Endothelial cell of umbilical vein (primary cell): Measurements from ENCODE around the gene TRAF3. TPM values are rescaled to one million over a fixed set of nuclear protein-coding genes. Genes with fewer than 3 reads are reported as not detected.

Experiments
- BruUV-seq: library from RNA; stranded (reverse); fragments of 400-500 nt; replicated peaks from 2 replicates; lab custom pipeline; 2021; lab: Mats Ljungman, UMichigan
- CTCF ChIA-PET: fragments of 300-600, 350-600 bp; sonication (Branson Sonifier 250); formaldehyde crosslinking; loops from one replicate; lab custom pipeline; 2021; ENCODE audit warnings: antibody characterized with exemption, inconsistent platforms; lab: Charles Lee
- POLR2A ChIA-PET: fragments of 300-600, 350-600 bp; sonication (Branson Sonifier 250); formaldehyde crosslinking; loops from one replicate; lab custom pipeline; 2021; ENCODE audit warnings: antibody characterized with exemption, inconsistent platforms; lab: Charles Lee
- DNase-seq: peaks from one replicate; pipeline ENCODE4 v3.0.0-alpha.2; 2011; ENCODE audit warnings: low read depth, low spot score
- FAIRE-seq: peaks from 2 replicates; lab custom pipeline; 2011; peaks lifted over from hg19 to GRCh38; lab: Jason Lieb, UNC
- H2AFZ ChIP-seq: 2 replicates; pipeline ENCODE4 v1.6.0; 2012; ENCODE audit warnings: low read depth, low read length, control low read depth, inconsistent platforms
- H3K27ac ChIP-seq: 2 replicates; pipeline ENCODE4 v1.5.1; 2011; ENCODE audit warnings: low read depth, mild to moderate bottlenecking, control low read depth, low read length, moderate library complexity; ENCODE audit not compliant: insufficient read depth
- H3K27me3 ChIP-seq, 2 experiments: 2 replicates each; pipeline versions ENCODE4 v1.6.0 to v1.6.1; 2011; ENCODE audit warnings: low read length in 2 of 2, mixed read lengths in 1 of 2; ENCODE audit not compliant: control insufficient read depth in 2 of 2, insufficient read depth in 2 of 2
- H3K36me3 ChIP-seq, 2 experiments: 2 replicates in 1 of 2; 3 replicates in 1 of 2; pipeline ENCODE4 v1.5.1; 2011; ENCODE audit warnings: low read length in 2 of 2, mild to moderate bottlenecking in 1 of 2, moderate library complexity in 1 of 2; ENCODE audit not compliant: control insufficient read depth in 2 of 2, insufficient read depth in 2 of 2; ENCODE audit errors: extremely low read depth in 1 of 2
- H3K4me1 ChIP-seq: 3 replicates; pipeline ENCODE4 v1.5.1; 2011; ENCODE audit warnings: mild to moderate bottlenecking, low read length; ENCODE audit not compliant: control insufficient read depth, insufficient read depth; ENCODE audit errors: extremely low read depth
- H3K4me2 ChIP-seq: 2 replicates; pipeline ENCODE4 v1.6.1; 2011; ENCODE audit warnings: low read length, control low read depth, mixed read lengths; ENCODE audit not compliant: insufficient read depth
- H3K4me3 ChIP-seq, 3 experiments: fragments of 200-600 bp in 1 of 3; sonication (generic), shearing (Covaris generic) in 1 of 3; replicated peaks in 1 of 3; 2 replicates each; pipeline ENCODE4 v1.5.1; 2011 to 2016; ENCODE audit warnings: control low read depth in 3 of 3, low read length in 3 of 3, mild to moderate bottlenecking in 2 of 3, inconsistent platforms in 1 of 3, low read depth in 1 of 3, moderate library complexity in 1 of 3; ENCODE audit not compliant: insufficient read depth in 1 of 3
- H3K79me2 ChIP-seq: 2 replicates; pipeline ENCODE4 v1.6.0; 2012; ENCODE audit warnings: low read length, inconsistent platforms; ENCODE audit not compliant: control insufficient read depth, insufficient read depth
- H3K9ac ChIP-seq: replicated peaks from 2 replicates; pipeline ENCODE3; 2011; ENCODE audit warnings: low read length, control low read depth; ENCODE audit not compliant: insufficient read depth; ENCODE audit errors: extremely low read depth
- H3K9me1 ChIP-seq: replicated peaks from 3 replicates; pipeline ENCODE4 v1.6.0; 2011; ENCODE audit warnings: mild to moderate bottlenecking, low read length; ENCODE audit not compliant: control insufficient read depth, insufficient read depth; ENCODE audit errors: extremely low read depth
- H3K9me3 ChIP-seq: replicated peaks from 2 replicates; pipeline ENCODE4 v1.5.1; 2012; ENCODE audit warnings: low read length, inconsistent platforms; ENCODE audit not compliant: control insufficient read depth, insufficient read depth
- H4K20me1 ChIP-seq: replicated peaks from 2 replicates; pipeline ENCODE3; 2011; ENCODE audit warnings: mild to moderate bottlenecking, low read length; ENCODE audit not compliant: control insufficient read depth, insufficient read depth; ENCODE audit errors: extremely low read depth
- EZH2 ChIP-seq: IDR thresholded peaks from 2 replicates; pipeline ENCODE4 v1.6.1; 2012; ENCODE audit warnings: borderline replicate concordance, low read depth, mild to moderate bottlenecking, moderate library complexity, low read length, inconsistent platforms; ENCODE audit not compliant: severe bottlenecking
- FOS ChIP-seq: IDR thresholded peaks from 2 replicates; pipeline ENCODE4 v1.6.1; 2011; ENCODE audit warnings: mild to moderate bottlenecking, low read length, moderate library complexity, borderline replicate concordance; ENCODE audit not compliant: insufficient read depth
- GATA2 ChIP-seq: IDR thresholded peaks from 2 replicates; pipeline ENCODE4 v1.7.0; 2011; ENCODE audit warnings: low read depth, mild to moderate bottlenecking, moderate library complexity, mixed read lengths, low read length; ENCODE audit not compliant: insufficient read length, insufficient read depth
- JUN ChIP-seq: IDR thresholded peaks from 2 replicates; pipeline ENCODE4 v1.6.1; 2011; ENCODE audit warnings: borderline replicate concordance, low read depth; ENCODE audit not compliant: insufficient read length, insufficient read depth
- MYC ChIP-seq: IDR thresholded peaks from one replicate; pipeline ENCODE4 v1.6.1; 2011; ENCODE audit warnings: mild to moderate bottlenecking, low read depth, low read length
- POLR2A ChIP-seq: IDR thresholded peaks from 2 replicates; pipeline ENCODE4 v1.6.1; 2012; ENCODE audit warnings: low read depth, mild to moderate bottlenecking, control low read depth, low read length
- POLR2AphosphoS5 ChIP-seq: IDR thresholded peaks from 2 replicates; pipeline ENCODE4 v1.6.1; 2012; ENCODE audit warnings: low read depth, mild to moderate bottlenecking, control low read depth, low read length, moderate library complexity; ENCODE audit not compliant: insufficient read depth
- dilution Hi-C: fragments of 300-500 bp; cut with MboI; formaldehyde crosslinking; loops from one replicate; pipeline ENCODE4 v1.15.0; 2019; ENCODE audit warnings: low sequenced_read_pairs; ENCODE audit not compliant: extremely low pct_ligation_motif_present
- intact Hi-C: fragments of 100-400 bp; cut with micrococcal nuclease; formaldehyde crosslinking; loops from one replicate; pipeline ENCODE4 v1.10.0; 2022
- polyA plus RNA-seq, 4 experiments: library from polyadenylated mRNA; depleted of rRNA in 3 of 4; stranded (reverse) in 3 of 4; unstranded in 1 of 4; fragments of >200 nt; gene quantifications; 2 replicates each; pipeline versions ENCODE4 v1.2.1 to v1.2.3, GENCODE V29; 2011 to 2012; ENCODE audit warnings: missing spikeins in 1 of 4
- total RNA-seq: library from RNA; stranded (reverse); gene quantifications from 2 replicates; pipeline ENCODE4 v1.2.3, GENCODE V29; 2021
- TF ChIP-seq, protein P1 (sequence below): IDR thresholded peaks from 2 replicates; pipeline ENCODE4 v1.6.1; 2011; ENCODE audit not compliant: insufficient read depth, insufficient read length
- TF ChIP-seq, protein P2 (sequence below), 2 donors: IDR thresholded peaks; 1 replicate in 1 of 2; 2 replicates in 1 of 2; pipeline ENCODE4 v1.5.1; 2011; ENCODE audit warnings: low read length in 2 of 2, mild to moderate bottlenecking in 2 of 2, moderate library complexity in 2 of 2, control low read depth in 1 of 2, inconsistent platforms in 1 of 2, low read depth in 1 of 2; ENCODE audit not compliant: insufficient read depth in 1 of 2; ENCODE audit errors: extremely low read depth in 1 of 2

Gene TRAF3
- total and polyA plus RNA-seq, 2 donors (not counting 3 experiments of a cell fraction or from before 2014, with no cell fraction given) = 14.4 to 27.6 TPM

DNA sequence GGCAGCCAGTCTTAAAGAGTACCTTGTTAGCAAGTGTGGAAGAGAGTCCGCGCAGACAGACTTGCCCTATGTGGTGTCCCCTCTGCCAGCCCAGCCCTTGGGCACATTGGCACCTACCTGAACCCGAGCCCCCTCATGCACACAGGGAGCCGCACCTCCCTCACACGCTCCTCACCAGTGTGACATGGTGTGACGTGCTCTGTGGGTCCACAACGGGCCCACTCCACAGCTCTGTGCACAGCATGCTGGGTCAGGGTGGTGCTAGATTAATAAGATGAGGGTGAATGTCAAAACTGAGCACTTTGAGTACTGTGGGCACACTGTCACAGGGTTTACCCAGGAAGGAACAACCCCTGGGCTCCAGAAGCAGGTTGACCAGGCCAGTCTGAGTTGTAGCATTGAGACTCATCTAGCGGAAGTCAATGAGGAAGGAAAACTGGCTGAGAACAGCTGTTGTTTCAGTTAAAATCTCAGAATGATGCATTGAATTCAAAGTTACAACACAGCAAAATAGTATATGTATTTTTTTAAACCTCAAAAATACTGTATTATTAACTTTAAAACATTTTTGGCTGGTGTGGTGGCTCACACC lies 91.8 kb downstream of the TRAF3 start:
- H3K36me3 ChIP-seq = peaks cover 3 to 11% of the 10 kb centered on the region in 2 experiments
- intact Hi-C loops (no loop called here), dilution Hi-C loops (no loop called here)
- H3K79me2 ChIP-seq = no peaks in the 10 kb centered on the region
- H2AFZ ChIP-seq = no peak overlapping the region
- H3K27me3 ChIP-seq = no peaks in the 10 kb centered on the region
- H4K20me1 ChIP-seq = no peaks in the 10 kb centered on the region
- no peak overlapping the region for H3K4me3 ChIP-seq
- no peak overlapping the region for H3K4me2 ChIP-seq
- H3K9me1 ChIP-seq = no peaks in the 10 kb centered on the region
- no peak for DNase-seq
- no peak overlapping the region for H3K27ac ChIP-seq
- BruUV-seq = no TSS peak
- FAIRE-seq = no peak
- CTCF ChIA-PET = interaction anchor here (1.0 kb wide), 1 partner anchor 174 kb away, joined by 6 read pairs; no protein-coding TSS in a partner anchor
- H3K9me3 ChIP-seq = no peaks in the 10 kb centered on the region
- POLR2A ChIA-PET = no interaction called here
- H3K9ac ChIP-seq = no peak overlapping the region
- TF ChIP-seq, protein P1, sequence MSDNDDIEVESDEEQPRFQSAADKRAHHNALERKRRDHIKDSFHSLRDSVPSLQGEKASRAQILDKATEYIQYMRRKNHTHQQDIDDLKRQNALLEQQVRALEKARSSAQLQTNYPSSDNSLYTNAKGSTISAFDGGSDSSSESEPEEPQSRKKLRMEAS = no peak
- TF ChIP-seq GATA2 = no peak
- no peak for TF ChIP-seq POLR2AphosphoS5
- no peak for TF ChIP-seq JUN
- no peak for TF ChIP-seq MYC
- TF ChIP-seq, protein P2, sequence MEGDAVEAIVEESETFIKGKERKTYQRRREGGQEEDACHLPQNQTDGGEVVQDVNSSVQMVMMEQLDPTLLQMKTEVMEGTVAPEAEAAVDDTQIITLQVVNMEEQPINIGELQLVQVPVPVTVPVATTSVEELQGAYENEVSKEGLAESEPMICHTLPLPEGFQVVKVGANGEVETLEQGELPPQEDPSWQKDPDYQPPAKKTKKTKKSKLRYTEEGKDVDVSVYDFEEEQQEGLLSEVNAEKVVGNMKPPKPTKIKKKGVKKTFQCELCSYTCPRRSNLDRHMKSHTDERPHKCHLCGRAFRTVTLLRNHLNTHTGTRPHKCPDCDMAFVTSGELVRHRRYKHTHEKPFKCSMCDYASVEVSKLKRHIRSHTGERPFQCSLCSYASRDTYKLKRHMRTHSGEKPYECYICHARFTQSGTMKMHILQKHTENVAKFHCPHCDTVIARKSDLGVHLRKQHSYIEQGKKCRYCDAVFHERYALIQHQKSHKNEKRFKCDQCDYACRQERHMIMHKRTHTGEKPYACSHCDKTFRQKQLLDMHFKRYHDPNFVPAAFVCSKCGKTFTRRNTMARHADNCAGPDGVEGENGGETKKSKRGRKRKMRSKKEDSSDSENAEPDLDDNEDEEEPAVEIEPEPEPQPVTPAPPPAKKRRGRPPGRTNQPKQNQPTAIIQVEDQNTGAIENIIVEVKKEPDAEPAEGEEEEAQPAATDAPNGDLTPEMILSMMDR (IDR thresholded peaks at IDR 0.05; ENCODE audit: extremely low read depth in 1 of 2, insufficient read depth in 1 of 2, low read depth in 1 of 2, low read length in 2 of 2) = no peak
- TF ChIP-seq FOS = no peak
- TF ChIP-seq EZH2 = no peak
- no peak for TF ChIP-seq POLR2A
- no peaks in the 10 kb centered on the region for H3K4me1 ChIP-seq
